Neural cell (in vitro differentiated cells): ENCODE results near the gene BCL7B.
"Not testable (repeated sequence)": the region's sequence is repeated elsewhere in the genome, so short reads cannot be mapped to it uniquely, and the experiment has no call there.

Experiments
- CTCF ChIP-seq: fragments of 450-650 bp; IDR thresholded peaks from 2 replicates; pipeline ENCODE4 v1.5.1; 2014; ENCODE audit warnings: antibody characterized with exemption, mild to moderate bottlenecking, moderate library complexity; ENCODE audit not compliant: poor library complexity, severe bottlenecking
- EP300 ChIP-seq: fragments of 450-650 bp; conservative IDR thresholded peaks from 2 replicates; pipeline ENCODE4 v1.6.1; 2014; ENCODE audit warnings: antibody characterized with exemption, mild to moderate bottlenecking, moderate library complexity; ENCODE audit not compliant: poor library complexity, severe bottlenecking
- EZH2 ChIP-seq: fragments of 200-600, 300-800 bp; shearing (Covaris generic), sonication (generic); IDR thresholded peaks from 2 replicates; pipeline ENCODE4 v1.6.1; 2014; ENCODE audit warnings: antibody characterized with exemption, low read length, borderline replicate concordance, mild to moderate bottlenecking; ENCODE audit not compliant: insufficient read depth, poor library complexity, severe bottlenecking
- POLR2AphosphoS5 ChIP-seq: IDR thresholded peaks from 2 replicates; pipeline ENCODE4 v1.6.1; 2012
- RAD21 ChIP-seq: fragments of 450-650 bp; conservative IDR thresholded peaks from 2 replicates; pipeline ENCODE4 v1.6.1; 2014; ENCODE audit warnings: antibody characterized with exemption, mild to moderate bottlenecking, moderate library complexity
- REST ChIP-seq: IDR thresholded peaks from 2 replicates; pipeline ENCODE4 v1.6.1; 2012; ENCODE audit warnings: borderline replicate concordance
- SMC3 ChIP-seq: fragments of 450-650 bp; conservative IDR thresholded peaks from 2 replicates; pipeline ENCODE4 v1.6.1; 2014; ENCODE audit warnings: antibody characterized with exemption, mild to moderate bottlenecking, moderate library complexity; ENCODE audit not compliant: poor library complexity
- TAF1 ChIP-seq: IDR thresholded peaks from 2 replicates; pipeline ENCODE4 v1.6.1; 2012; ENCODE audit warnings: low read depth

GRCh38 chr7:73535918-73536317, 21.6 kb downstream of the BCL7B start:
- TF ChIP-seq CTCF, EP300, RAD21, EZH2, REST, POLR2AphosphoS5, TAF1, SMC3: not testable (repeated sequence)
